GM18499 (cell line): ENCODE results near the gene LIG4.
"Not testable (repeated sequence)": the region's sequence is repeated elsewhere in the genome, so short reads cannot be mapped to it uniquely, and the experiment has no call there.

Experiments used
- ATAC-seq: cut with Tn5 transposase; IDR thresholded peaks from one replicate; pipeline ENCODE4 v1.9.1; 2021; ENCODE audit warnings: moderate number of reproducible peaks; ENCODE audit not compliant: insufficient read depth, unreplicated experiment

The LIG4 gene

GRCh38 chr13:108215436-108215835 lies at the start of gene LIG4:
LIG4 (minus strand) TSS chr13:108215536; CDS start chr13:108211268, 4,268 bp downstream.
- peak; percentile 32 for ATAC-seq

GRCh38 chr13:108263621-108264355 lies 48.5 kb upstream of the LIG4 start:
- no peak for ATAC-seq

GRCh38 chr13:108257248-108257647 lies 41.9 kb upstream of the LIG4 start:
- no peak for ATAC-seq

GRCh38 chr13:108249150-108249549 lies 33.8 kb upstream of the LIG4 start:
- ATAC-seq, result peak; percentile 63

GRCh38 chr13:108230377-108230776 lies 15.0 kb upstream of the LIG4 start:
- ATAC-seq, result no peak

- ATAC-seq, result peak; percentile 49
Observed at GRCh38 chr13:108227651-108228272, 12.4 kb upstream of the LIG4 start.

GRCh38 chr13:108226184-108226583 lies 10.8 kb upstream of the LIG4 start:
- ATAC-seq, result no peak

- no peak for ATAC-seq
Observed at GRCh38 chr13:108225440-108225839, 10.1 kb upstream of the LIG4 start.

- ATAC-seq, result no peak
Observed at GRCh38 chr13:108223687-108224503, 8.6 kb upstream of the LIG4 start.

GRCh38 chr13:108220041-108220440 lies 4.7 kb upstream of the LIG4 start:
- ATAC-seq, result no peak

- ATAC-seq, result peak; percentile 66
Observed at GRCh38 chr13:108218044-108218974, 3.0 kb upstream of the LIG4 start, which contains the start of gene ABHD13. ABHD13 (plus strand) TSS chr13:108218392; CDS start chr13:108229219, 10,827 bp downstream.

- not testable (repeated sequence) for ATAC-seq
Observed at GRCh38 chr13:108217307-108218043, 2.1 kb upstream of the LIG4 start.

- ATAC-seq, result no peak
Observed at GRCh38 chr13:108214441-108215271, 680 bp downstream of the LIG4 start.

- no peak for ATAC-seq
Observed at GRCh38 chr13:108213946-108214345, 1.4 kb downstream of the LIG4 start.

- peak; percentile 48 for ATAC-seq
Observed at GRCh38 chr13:108212886-108213285, 2.5 kb downstream of the LIG4 start.

GRCh38 chr13:108210551-108210950 lies 4.8 kb downstream of the LIG4 start:
- ATAC-seq, result no peak

GRCh38 chr13:108200781-108201398 lies 14.4 kb downstream of the LIG4 start:
- ATAC-seq, result no peak

- no peak for ATAC-seq
Observed at GRCh38 chr13:108195861-108196260, 19.5 kb downstream of the LIG4 start.
